Measurements from ENCODE around the gene PSORS1C1.

PSORS1C1 gene

DNA sequence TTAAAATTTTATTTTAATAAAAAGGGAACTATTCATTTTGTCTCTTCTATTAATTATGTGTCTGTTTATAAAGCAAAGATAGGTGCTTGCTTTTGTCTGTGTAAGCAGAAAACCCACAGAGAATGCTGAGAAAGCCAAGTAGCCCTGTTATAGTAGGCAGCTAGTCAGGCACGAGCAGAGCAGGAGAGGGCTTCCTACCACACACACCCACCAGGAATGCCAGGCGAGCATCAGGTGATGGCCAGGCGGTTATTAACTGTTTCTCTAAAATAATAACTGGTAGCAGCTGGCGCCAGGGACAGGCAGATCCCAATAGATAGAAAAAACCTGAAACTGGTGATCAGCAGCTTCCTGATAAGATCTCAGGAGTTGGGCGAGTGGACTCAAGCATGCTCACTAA lies 17.9 kb upstream of the PSORS1C1 start:
- no peak for DNase-seq

DNA sequence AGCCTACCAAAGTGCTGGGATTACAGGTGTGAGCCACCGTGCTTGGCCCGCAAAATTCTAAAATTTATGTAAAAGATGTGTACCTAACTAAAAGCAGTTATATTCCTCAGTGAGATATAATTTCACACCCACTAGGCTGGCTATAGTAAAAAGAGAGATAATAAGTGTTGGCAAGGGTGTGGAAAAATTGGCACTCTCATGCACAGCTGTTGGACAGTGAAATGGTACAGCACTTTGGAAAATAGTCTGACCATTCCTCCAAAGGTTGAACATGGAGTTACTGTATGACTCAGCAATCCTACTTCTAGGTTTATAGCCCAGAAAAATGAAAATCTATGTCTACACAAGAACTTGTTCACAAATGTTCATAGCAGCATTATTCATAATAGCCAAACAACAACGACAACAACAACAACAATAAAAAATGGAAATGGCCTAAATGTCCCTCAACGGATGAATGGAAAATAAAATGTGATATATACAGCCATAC lies 16.1 kb upstream of the PSORS1C1 start:
- no peak for DNase-seq

DNA sequence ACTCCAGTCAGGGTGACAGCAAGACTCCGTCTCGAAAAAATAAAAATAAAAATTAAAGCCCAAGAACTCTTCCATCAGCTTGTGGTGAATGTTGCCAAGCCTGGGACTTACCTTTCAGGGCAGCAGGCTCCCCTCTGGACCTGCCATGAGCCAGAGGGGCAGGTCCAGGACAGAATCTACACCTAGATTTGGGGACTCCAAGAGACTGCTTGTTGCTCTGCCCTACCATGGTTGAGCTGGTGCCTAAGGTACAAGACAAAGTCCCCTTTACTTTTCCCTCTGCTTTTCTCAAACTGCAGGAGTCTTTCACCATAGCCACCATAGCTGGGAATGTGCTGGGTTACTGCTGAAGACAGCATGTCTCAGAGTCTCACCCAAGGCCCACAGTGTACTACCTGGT lies 11.5 kb upstream of the PSORS1C1 start:
- no peak for DNase-seq

DNA sequence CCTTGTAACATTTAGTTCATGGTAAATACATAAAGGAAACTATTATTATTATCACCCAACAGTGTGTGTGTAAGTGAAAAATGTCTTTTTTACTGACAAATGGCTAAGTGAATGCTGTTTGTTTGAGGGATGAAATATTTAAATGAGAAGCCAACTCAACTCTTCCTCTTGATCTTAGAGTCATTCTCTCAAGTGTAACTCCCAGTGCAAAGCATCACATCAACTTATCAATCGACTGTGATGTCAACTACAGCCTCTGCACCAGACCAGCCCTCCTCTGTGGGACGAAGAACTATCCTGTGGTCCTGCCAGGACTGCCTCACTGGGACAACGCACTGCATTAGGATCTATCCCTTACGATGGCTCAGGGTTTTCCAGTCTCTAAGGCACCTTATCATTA lies 7.5 kb upstream of the PSORS1C1 start:
- no peak for DNase-seq

DNA sequence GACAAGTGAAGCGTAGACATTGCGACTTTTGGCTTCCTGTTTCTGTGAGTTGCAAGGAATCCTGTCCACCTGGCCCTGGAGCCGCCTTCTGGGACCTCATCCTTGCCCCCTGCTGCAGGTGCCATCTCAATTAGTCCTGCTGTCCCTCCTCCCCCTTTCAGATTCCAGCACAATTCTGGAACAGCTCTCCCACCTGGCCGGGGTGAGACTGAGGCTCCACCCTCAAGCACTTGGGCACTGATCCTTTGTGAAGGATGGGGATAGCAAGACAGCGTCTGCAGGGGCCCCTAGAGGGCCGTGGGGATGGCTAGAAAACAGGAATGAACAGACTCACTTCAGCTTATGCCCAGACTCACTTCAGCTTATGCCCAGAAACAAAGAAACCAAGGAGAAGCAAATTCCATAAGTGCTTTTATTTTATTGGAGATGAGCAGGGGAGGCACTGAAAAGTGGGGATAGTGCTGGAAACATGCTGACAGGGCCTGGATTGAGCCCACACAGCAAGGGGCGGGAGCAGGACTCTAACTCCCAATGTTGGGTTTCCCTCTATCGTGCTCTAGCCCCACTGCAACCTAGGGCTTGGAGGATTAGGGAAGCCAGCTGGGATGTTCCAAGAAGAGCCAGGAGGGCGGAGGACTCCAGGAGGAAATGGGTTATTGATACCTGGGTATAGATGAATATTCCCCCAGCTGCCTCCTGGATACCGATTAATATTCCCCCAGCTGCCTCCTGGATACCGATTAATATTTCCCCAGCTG lies 3.6 kb upstream of the PSORS1C1 start:
- DNase-seq, result no peak

DNA sequence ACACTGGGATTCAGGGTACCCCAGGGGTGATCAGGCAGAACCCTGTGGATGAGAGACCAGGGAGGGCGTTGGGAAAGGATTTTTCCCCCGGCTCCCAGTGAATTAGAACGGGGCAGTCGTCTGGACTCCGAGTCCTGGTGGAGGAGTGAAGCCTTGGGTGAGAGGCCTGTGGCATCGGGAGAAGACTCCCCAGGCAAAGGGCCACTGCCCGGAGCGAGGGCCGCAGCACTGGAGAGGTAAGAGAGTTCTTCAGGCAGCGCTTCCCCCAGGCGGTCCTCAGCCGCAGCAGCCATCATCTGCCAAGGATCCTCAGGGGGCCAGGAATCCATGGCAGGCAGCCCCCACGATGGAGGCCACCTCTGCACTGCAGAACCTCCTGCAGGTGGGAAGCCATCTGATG lies 2.9 kb upstream of the PSORS1C1 start:
- DNase-seq, result no peak

DNA sequence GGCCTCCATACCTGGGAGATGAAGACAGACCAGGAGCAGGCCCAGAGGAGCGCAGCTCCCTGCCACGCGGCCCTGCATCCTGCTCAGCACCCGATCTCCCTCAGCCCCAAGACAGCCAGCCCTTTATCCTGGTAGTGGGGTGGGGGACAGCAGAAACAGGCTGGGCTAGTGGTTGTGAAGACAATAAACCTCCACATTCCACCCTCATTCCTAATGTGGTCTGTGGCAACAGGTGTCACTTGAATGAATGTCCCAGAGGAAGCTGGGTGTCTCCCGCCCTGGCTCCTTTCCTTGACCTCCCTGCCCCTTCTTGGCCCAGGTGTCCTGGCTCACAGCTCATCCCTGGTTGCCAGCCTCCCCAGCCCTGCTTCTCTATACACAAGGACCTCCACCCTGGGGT lies 2.1 kb upstream of the PSORS1C1 start, which contains the start of gene C6orf15:
C6orf15 (minus strand) TSS at position 98 of the 400 bp plus-strand sequence; CDS start at position 78, 20 bp downstream.
- no peak for DNase-seq

DNA sequence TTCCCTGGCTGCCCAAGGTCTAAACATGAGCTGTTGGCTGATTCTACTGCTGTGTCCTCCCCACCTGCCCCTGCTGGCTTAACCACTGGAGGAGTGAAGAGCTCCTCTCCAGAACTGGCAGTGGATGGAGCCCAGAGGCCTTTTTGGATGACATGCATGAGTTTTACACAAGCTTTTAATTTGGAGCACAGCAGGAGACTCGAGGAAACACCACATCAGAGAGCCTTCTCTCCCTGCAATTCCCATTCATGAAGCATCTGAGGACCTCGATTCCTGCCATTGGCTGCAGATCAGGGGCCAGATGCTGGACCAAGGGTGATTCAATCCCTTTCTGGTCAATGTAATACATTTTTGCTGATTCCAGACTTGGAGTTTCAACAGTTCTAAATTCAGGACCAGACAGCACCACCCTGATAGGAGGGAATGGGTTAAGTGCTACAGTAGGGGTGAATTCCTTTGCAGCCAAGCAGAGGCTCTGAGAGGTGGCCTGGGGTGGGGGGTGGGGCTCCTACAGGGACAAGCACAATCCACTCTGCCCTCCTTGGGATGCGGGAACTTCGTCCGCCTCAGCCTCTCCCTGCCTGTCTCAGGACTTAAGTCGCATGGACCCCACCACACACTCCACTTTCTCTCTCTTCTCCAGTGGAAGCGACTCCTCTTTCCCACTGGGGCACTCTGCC lies 599 bp upstream of the PSORS1C1 start:
- DNase-seq, result no peak

DNA sequence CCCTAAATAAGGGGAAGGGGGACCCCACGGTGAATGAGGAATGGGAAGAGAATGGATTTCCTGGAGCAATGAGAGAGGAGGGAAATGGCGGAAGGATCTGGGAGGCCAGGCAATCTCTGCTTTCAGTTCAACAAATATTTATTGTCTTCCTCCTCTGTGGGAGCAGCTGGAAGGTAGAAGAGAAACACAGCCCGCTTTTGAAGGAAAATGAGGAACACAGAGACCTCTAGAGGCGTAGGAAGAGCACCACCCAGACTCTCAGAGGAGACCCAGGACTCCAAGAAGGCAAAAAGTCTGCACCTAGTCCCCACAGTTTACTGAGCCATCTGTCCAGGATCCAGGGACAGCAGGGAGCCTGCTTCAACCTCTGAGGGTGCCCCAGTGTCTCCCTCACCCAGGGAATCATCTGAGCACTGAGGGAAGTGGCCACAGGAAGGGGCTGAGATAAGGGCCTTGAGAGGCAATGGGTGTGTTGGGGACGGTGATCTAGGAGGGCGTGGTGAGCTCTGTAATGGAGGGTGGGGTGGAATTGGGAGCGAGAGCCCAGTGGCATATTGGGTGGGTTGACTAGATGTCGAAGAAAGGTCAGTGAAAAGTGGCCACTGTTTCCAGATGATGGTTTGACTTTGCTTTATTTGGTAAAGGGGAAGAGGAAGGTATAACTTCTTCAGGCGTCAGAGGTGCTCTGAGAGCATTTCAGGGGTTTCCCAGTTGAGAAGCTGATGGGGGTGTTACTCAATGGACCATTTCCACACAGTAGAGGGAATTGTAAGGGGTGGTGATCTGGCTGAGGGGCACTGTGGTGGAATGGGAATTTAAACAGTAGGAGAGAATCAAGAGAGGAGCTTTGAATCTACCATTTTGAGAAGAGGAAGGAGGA lies 610 bp downstream of the PSORS1C1 start:
- DNase-seq, result no peak

DNA sequence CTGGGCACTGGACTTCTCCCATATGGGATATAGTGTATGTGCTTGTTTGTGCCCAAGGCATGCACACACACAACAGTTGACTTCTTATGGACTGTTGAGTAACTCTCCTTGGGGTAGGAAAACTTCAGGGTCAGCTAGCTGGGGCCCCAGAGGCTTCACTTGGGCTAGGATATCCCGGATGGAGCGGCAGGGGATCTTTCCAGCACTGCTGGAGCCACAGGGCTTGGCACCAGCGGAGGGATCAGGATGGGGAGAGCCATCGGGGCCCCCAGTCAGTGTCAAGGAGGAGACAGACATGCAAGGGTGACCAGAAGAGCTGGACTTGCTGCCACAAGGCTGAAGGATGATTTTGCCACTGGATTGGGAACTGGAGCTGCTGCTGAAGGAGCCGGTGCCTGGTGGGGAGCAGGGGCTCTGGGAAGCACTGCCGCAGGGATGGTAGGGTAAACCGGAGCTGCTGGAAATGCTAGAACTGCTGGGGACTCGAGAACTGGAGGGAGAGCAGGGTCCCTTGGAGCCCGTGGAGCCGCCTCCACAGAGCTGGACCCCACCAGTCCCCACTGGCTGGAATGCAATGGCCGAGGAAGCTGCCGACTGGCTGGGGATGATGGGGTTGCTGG lies 1.5 kb downstream of the PSORS1C1 start:
- DNase-seq, result no peak

DNA sequence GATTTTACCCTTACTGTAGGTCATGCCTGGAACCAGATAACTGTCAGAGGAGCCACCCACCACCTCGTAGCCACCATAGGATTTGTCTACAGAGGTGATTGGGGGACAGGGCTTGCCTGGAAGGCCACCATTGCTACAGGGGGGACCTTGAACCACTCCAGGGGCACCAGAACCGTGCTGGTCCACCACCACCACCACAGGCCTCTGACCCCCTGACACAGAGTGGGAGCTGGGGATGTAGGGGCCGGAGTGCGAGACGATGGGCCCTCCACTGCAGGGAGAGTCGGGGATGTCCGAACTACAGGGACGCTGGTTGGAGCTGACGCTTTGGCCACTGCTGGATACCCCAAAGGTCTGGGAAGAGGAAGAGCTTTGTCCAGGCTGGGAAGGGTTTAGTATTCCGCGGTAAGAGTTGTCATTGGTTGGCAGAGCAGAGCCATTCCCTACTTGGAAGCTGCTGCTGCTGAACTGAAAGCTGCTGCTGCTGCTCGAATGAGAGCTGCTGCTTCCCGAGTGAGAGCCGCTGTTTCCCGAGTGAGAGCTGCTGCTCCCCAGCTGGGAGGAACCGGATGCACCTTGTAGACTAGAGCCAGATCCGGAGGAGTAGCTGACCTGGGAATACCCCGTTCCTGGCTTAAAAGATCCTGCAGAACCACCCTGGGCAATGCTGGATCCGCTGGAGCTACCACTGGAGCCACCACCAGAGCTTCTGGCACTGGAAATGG lies 2.2 kb downstream of the PSORS1C1 start:
- DNase-seq, result no peak

DNA sequence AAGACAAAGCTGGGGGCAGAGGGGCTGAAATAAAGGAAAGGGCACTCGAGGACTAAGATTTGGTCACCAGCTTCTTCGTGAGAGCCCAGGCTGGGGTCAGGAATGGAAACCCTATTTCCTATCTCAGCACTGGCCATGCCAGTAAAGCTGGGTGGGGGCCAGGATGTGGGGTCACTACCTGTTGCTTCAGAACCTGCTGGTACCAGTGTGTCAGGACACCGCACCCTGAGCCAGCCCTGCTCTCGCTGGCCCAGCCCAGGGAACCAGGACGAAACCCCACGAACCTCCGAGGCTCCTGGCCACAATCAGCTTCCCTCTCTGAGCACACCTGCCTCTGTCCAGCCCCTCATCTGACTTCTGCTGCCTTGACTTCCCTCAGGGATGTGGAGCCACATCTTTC lies 3.6 kb downstream of the PSORS1C1 start:
- DNase-seq, result no peak

DNA sequence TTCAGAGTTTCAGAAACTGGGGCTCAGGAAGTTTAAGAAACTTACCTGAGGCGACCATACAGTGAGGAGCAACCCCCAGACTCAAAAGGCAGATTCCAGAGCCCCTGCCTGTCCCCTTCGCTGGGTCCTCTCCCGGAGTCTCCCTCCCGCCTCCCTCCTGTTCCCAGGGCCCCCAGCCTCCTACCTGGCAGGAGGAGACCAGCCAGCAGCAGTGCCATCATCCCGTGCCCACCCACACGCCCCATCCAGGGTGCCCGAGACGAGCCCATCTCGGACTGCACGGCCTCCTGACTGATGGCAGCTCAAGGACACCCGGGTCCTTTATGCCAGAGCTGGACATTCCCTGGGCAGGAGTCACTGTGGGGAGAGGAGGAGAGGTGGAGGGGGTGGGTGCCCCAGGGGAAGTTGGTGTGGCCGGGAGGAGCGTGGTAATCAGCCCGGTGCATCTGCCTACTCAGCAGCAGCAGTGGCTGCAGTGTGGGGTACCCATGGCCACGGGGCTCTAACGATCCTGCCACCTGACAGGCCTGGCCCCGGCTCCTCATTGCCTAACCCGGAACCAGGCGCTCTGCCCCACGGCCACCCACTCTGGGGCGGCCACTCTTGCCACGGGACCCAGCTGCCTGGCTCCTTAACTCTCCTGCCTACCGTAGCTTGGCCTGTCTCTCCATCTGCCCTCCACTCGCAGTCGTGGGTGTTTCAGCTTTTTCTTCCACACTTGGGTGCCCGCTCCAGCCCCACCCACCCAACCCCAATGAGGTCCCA lies 5.7 kb downstream of the PSORS1C1 start, which contains the start of gene CDSN:
CDSN (minus strand) TSS at position 296 of the 765 bp plus-strand sequence; CDS start at position 269, 27 bp downstream.
- no peak for DNase-seq

DNA sequence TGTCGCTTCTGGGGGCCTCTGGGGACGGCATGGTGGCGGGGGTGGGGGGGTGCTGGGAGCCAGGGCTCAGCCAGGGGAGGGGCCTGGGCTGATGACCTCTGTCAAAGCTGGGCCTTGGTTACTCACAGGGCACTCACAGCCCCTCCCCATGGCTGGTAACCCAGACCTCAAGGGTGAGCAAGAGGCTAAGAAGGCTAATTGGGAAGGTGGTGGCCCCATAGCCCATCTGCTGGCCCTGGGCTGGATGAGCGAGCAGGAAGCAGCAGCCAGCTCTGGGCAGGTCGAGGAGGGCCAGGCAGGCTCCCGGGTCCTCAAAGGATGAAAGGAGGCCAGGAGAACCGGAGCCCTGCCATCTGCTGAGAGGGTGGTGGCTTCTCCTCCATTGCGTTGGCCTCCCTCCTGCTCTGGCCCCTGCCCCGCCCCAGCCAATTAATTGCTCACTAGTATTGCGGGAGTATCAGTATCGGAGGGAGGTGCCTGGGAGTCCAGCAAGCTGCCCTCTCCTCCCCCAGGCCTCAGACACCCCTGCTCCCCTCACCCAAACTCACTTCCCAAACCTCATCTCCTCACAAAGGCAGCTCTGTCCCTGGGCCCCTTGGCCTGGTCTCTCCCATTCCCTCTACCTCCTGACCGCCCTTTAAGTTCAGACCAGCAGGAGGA lies 6.7 kb downstream of the PSORS1C1 start:
- no peak for DNase-seq

DNA sequence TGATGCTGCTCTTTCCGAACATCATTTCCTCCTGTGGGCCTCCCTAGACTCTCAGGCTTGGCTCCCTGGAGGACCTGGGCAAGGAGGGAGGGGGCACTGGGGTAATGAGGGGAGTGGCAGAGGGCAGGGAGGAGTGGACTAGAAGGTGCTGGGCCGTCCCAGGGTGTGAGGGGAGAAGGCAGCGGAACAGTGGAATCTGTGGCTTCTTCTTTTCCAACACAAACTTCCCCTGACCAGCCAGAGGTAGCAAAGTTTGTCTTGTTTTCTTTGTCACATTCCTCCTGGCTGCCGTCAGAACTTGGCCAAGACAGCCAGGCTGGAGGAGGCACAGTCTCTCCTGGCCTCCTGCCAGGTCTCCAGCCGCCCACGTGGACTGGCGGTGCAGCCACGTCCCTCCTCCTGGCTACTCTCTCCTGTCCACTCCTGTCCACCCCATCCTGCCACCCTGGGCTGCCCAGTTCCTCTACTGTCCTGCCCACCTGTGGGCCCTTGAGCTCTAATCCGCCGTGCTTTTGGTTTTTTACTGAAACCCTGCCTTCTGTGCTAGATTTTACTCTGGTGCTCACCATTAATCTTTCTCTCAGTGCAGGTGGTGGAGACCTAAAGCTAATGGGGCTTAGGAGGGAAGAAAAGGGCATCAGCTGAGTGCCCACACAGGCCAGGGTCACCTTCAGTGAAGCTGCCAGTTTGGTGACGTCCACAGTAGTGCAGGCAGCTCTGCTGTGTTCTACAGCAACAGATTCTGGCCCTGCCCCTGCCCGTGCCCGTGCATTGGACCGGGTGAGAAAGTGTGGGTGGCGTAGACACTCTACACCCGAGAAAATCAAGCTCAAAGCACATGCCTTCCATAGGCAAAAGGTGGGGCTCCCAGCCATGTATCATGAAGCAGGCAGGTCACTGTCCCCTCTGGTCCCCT lies 8.4 kb downstream of the PSORS1C1 start:
- DNase-seq, result no peak

DNA sequence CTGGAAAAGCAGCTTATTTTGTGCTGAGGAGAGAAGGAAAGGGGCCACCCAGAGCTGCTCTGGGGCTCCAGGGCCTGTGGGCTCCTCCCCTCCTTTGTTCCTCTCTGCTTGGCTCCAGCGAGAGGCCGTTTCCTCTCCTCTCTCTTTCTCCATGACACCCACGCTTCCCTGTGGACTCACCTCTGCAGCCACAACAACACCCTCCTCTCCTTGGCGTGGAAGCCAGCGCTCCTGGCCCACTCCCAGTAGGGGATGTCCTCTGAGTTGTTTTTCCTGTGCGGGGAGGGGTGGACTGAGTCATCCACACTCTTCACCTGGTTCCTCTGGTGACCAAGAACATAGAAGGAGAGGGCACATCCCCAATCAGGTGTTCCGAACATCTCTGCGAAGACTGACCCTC lies 10.6 kb downstream of the PSORS1C1 start:
- DNase-seq, result no peak

DNA sequence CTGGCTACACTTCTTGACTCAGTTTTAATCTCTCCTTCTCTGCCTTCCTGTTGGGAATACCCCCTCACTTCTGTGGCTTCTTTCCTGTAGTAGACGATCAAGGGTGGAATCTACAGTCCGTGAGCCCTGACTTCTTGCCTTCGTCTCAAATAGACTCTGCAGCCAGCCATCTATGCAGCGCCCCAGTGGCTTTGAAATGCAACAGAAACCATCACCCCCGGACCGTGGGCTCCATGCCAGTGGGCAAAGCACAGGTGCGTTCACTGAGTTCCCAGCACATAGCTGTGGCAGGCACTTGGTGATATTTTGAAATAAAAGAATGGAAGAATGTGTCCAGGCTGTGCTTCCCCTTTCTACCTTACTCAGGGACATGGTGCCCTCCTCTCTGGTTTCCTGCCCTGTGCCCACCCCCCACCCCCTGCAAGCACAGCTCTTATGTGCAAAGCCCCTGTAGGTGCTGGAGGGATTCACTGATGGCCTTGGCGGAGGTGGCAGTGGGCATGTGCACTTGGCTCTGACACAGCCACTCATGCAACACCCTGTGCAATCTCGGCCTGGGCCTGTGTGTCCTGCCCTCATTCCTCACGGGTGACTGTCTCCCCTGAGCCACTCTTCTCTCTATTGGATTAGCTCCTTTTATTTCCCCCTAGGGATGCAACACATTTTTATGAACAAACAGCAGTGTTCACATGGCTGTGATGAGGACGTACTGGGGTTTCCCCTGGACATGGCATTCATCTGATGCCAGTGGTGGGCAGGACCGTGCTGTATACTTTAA lies 11.2 kb downstream of the PSORS1C1 start:
- no peak for DNase-seq

DNA sequence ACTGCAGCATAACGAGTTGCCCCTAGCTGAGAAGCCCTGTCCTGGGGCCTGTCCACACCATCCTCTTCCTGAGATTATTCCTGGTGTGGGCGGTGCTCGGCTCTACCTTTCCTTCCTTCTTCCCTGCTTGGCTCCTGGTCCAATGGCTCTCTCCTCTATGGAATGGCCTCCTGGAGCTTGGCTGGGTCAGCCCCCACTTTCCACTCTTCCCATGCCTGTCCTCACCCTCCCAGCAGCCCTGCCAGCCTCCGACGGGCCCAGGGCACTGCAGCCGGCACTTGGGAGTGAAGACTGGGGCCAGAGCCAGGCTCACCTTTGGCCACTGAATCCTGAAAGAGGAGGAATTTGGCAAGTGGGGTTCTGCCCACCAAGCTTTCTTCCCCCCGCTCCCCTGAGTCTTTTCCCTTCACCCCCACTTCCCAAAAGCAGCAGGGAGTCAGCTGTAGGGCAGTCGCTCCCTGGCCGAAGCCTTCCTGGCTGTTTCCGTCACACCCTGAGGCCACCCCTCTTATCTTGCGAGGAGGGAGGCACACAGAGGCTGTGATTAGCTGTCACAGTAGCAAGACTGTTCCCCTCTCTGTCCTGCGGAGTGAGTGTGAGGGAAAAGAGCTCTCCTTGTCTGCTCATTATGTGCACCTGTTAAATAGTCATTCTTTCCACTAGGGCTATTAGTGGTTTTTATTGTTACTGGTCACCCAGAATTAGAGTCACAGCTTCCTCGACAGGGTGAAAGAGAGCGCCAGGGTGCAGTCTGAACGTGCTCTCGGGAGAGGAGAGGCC lies 12.0 kb downstream of the PSORS1C1 start:
- no peak for DNase-seq

Measured in activated CD4-positive, alpha-beta T cell treated with anti-CD3 and anti-CD28 coated beads, Interleukin-2, amount 50 U/mL, for 48 hours (primary cell).